GM12878 (cell line): ENCODE results near the gene NSMCE1. TPM values are rescaled to one million over a fixed set of nuclear protein-coding genes. Genes with fewer than 3 reads are reported as not detected.

ENCODE experiments used
- ATAC-seq: fragments of 200-7000 bp; cut with Tn5 transposase; 3 replicates; pipeline ENCODE4 v1.9.1; 2020; ENCODE audit warnings: mild to moderate bottlenecking, moderate library complexity
- BruUV-seq: library from RNA; stranded (reverse); fragments of 400-500 nt; replicated peaks from 2 replicates; lab custom pipeline; 2021; lab: Mats Ljungman, UMichigan
- CTCF ChIA-PET: fragments of 300-600 bp; sonication (Branson Sonifier 250); formaldehyde crosslinking; extraction: SDS; loops from one replicate; lab custom pipeline; 2021; ENCODE audit warnings: inconsistent platforms; lab: Yijun Ruan, JAX
- POLR2A ChIA-PET: fragments of 350-600 bp; formaldehyde crosslinking; extraction: SDS; loops from one replicate; lab custom pipeline; 2021; ENCODE audit warnings: inconsistent platforms; lab: Charles Lee
- RAD21 ChIA-PET: fragments of 300-600 bp; sonication (Branson Sonifier 250); formaldehyde crosslinking; loops from one replicate; lab custom pipeline; 2023; ENCODE audit warnings: antibody characterized with exemption; ENCODE audit not compliant: unreplicated experiment; lab: Charles Lee
- SMC1A ChIA-PET: fragments of 300-600 bp; sonication (Branson Sonifier 250); formaldehyde crosslinking; loops from one replicate; lab custom pipeline; 2023; ENCODE audit not compliant: unreplicated experiment, uncharacterized antibody; lab: Charles Lee
- DNase-seq: peaks from one replicate; pipeline ENCODE4 v3.0.0-alpha.2; 2011; ENCODE audit warnings: low read depth, low spot score
- FAIRE-seq: peaks from 3 replicates; lab custom pipeline; 2011; peaks lifted over from hg19 to GRCh38; lab: Jason Lieb, UNC
- H2AFZ ChIP-seq: 2 replicates; pipeline ENCODE4 v1.6.0; 2011; ENCODE audit warnings: low read depth, low read length, control low read depth; ENCODE audit not compliant: control insufficient read depth
- H3K27ac ChIP-seq: 2 replicates; pipeline ENCODE4 v1.5.1; 2011; ENCODE audit warnings: control low read depth; ENCODE audit not compliant: control insufficient read depth, insufficient read depth
- H3K27me3 ChIP-seq, 2 experiments: replicated peaks in 1 of 2; 2 replicates each; pipeline versions ENCODE4 v1.6.0 to v1.6.1; 2011; ENCODE audit warnings: low read length in 1 of 2; ENCODE audit not compliant: control insufficient read depth in 2 of 2, insufficient read depth in 2 of 2
- H3K36me3 ChIP-seq, 2 experiments: 2 replicates each; pipeline ENCODE4 v1.5.1; 2011; ENCODE audit warnings: low read length in 1 of 2; ENCODE audit not compliant: control insufficient read depth in 2 of 2, insufficient read depth in 2 of 2
- H3K4me1 ChIP-seq: 2 replicates; pipeline ENCODE4 v1.6.1; 2011; ENCODE audit warnings: mild to moderate bottlenecking, low read length, moderate library complexity, mixed read lengths; ENCODE audit not compliant: control insufficient read depth, insufficient read depth
- H3K4me2 ChIP-seq: 2 replicates; pipeline ENCODE4 v1.6.0; 2011; ENCODE audit warnings: control low read depth; ENCODE audit not compliant: control insufficient read depth, insufficient read depth
- H3K4me3 ChIP-seq: fragments of 200-600 bp; sonication (generic); 2 replicates; pipeline ENCODE4 v1.5.1; 2016
- H3K79me2 ChIP-seq: 2 replicates; pipeline ENCODE4 v1.6.0; 2011; ENCODE audit warnings: low read length; ENCODE audit not compliant: control insufficient read depth, insufficient read depth
- H3K9ac ChIP-seq: 2 replicates; pipeline ENCODE4 v1.8.0; 2011; ENCODE audit warnings: low read length, control low read depth, mixed read lengths; ENCODE audit not compliant: control insufficient read depth, insufficient read depth
- H3K9me3 ChIP-seq: replicated peaks from 3 replicates; pipeline ENCODE4 v1.5.1; 2011; ENCODE audit warnings: mild to moderate bottlenecking, low read length; ENCODE audit not compliant: control insufficient read depth, insufficient read depth
- H4K20me1 ChIP-seq: 2 replicates; pipeline ENCODE4 v1.6.0; 2011; ENCODE audit not compliant: control insufficient read depth, insufficient read depth
- CBX3 ChIP-seq: fragments of 200-600 bp; sonication (generic); IDR thresholded peaks from 2 replicates; pipeline ENCODE4 v1.6.1; 2016; ENCODE audit warnings: low read depth, borderline replicate concordance
- CEBPB ChIP-seq, 2 experiments: fragments of 150-350 bp in 1 of 2; IDR thresholded peaks; 2 replicates each; pipeline ENCODE4 v1.6.1; 2012 to 2014; ENCODE audit warnings: low read depth in 2 of 2, low read length in 2 of 2, borderline replicate concordance in 1 of 2, inconsistent platforms in 1 of 2
- GATAD2B ChIP-seq: fragments of 450-650 bp; conservative IDR thresholded peaks from 2 replicates; pipeline ENCODE4 v1.6.1; 2017; ENCODE audit warnings: low read depth, mild to moderate bottlenecking, moderate library complexity
- KLF5 ChIP-seq: fragments of 450-650 bp; IDR thresholded peaks from 2 replicates; pipeline ENCODE4 v1.6.1; 2014; ENCODE audit warnings: mild to moderate bottlenecking; ENCODE audit not compliant: partially characterized antibody
- MTA2 ChIP-seq: fragments of 450-650 bp; IDR thresholded peaks from 2 replicates; pipeline ENCODE4 v1.6.1; 2016; ENCODE audit warnings: low read depth, mild to moderate bottlenecking, moderate library complexity
- NFYA ChIP-seq: IDR thresholded peaks from 2 replicates; pipeline ENCODE4 v1.6.1; 2011; ENCODE audit warnings: low read depth, mild to moderate bottlenecking, low read length, improper control_type of control experiment, borderline replicate concordance
- NKRF ChIP-seq: fragments of 450-650 bp; conservative IDR thresholded peaks from 2 replicates; pipeline ENCODE4 v1.6.1; 2017; ENCODE audit warnings: mild to moderate bottlenecking, moderate library complexity
- POLR2A ChIP-seq: IDR thresholded peaks from 2 replicates; pipeline ENCODE4 v1.6.1; 2011; ENCODE audit warnings: low read depth, mild to moderate bottlenecking, low read length
- RAD21 ChIP-seq: IDR thresholded peaks from 2 replicates; pipeline ENCODE4 v1.6.1; 2011; ENCODE audit warnings: mild to moderate bottlenecking, low read depth, low read length, moderate library complexity; ENCODE audit not compliant: insufficient read depth
- RFX5 ChIP-seq: IDR thresholded peaks from 2 replicates; pipeline ENCODE4 v1.6.1; 2011; ENCODE audit warnings: low read depth, low read length, improper control_type of control experiment
- ZNF217 ChIP-seq: fragments of 450-650 bp; IDR thresholded peaks from 2 replicates; pipeline ENCODE4 v1.6.1; 2017; ENCODE audit warnings: antibody characterized with exemption, mild to moderate bottlenecking
- WGBS: methylation state at CpG from one replicate; pipeline ENCODE4 v1.1.6; 2016; ENCODE audit warnings: low lambda C conversion rate; ENCODE audit not compliant: insufficient replicate concordance, insufficient coverage; ENCODE audit errors: missing lambda C conversion rate; 5-methylcytosine and 5-hydroxymethylcytosine counted together
- in situ Hi-C: fragments of 300-500 bp; cut with MboI; formaldehyde crosslinking; loops from 9 replicates; pipeline ENCODE4 v1.14.3; 2018; ENCODE audit warnings: mixed read lengths
- intact Hi-C: fragments of 100-400 bp; cut with micrococcal nuclease; formaldehyde crosslinking; loops from one replicate; pipeline ENCODE4 v1.14.2; 2022; ENCODE audit not compliant: unreplicated experiment
- polyA plus RNA-seq, 11 experiments: library from polyadenylated mRNA; depleted of rRNA in 4 of 11; unstranded in 6 of 11; stranded (reverse) in 5 of 11; fragments of >200 nt; fragmentation: Nextera tagmentation in 4 of 11; fragmentation: Illumina TruSeq in 1 of 11; extraction: Ambion mirVana in 4 of 11; extraction: Trizol in 1 of 11; gene quantifications; 1 replicate in 1 of 11; 2 replicates in 10 of 11; pipeline versions ENCODE4 v1.2.1 to v1.2.3, GENCODE V29; 2011 to 2016; ENCODE audit warnings: inconsistent platforms in 2 of 11, missing spikeins in 2 of 11, low read depth in 1 of 11
- total RNA-seq, 4 experiments: library from RNA; depleted of rRNA in 3 of 4; stranded (reverse); fragments of >200 nt in 3 of 4; fragmentation: Illumina TruSeq in 1 of 4; extraction: Trizol in 1 of 4; gene quantifications; 2 replicates each; pipeline versions ENCODE4 v1.2.1 to v1.2.3, GENCODE V29; 2013 to 2021
- TF ChIP-seq, protein P1 (sequence below): IDR thresholded peaks from 2 replicates; pipeline ENCODE4 v1.6.1; 2012; ENCODE audit warnings: low read depth, low read length, improper control_type of control experiment
- TF ChIP-seq, protein P2 (sequence below): fragments of 450-650 bp; IDR thresholded peaks from 2 replicates; pipeline ENCODE4 v1.6.1; 2017; ENCODE audit warnings: mild to moderate bottlenecking, moderate library complexity
- TF ChIP-seq, protein P3 (sequence below): fragments of 450-650 bp; formaldehyde crosslinking; IDR thresholded peaks from 2 replicates; pipeline ENCODE4 v1.5.0; 2022; ENCODE audit warnings: mild to moderate bottlenecking, missing genetic modification characterization

NSMCE1 gene
- total and polyA plus RNA-seq, 10 of the 15 experiments (the other 5 are each of a cell fraction or from before 2014, with no cell fraction given), result 54.0 to 214 (median 71.4) TPM

- no peak for FAIRE-seq
- ChIA-PET SMC1A (interaction anchor here (0.7 to 2.6 kb wide), 4 partner anchors 9 to 19 kb away, joined by 4 to 6 read pairs (median 4); no protein-coding TSS in a partner anchor), CTCF (interaction anchor here (1.2 kb wide), 1 partner anchor 69 kb away, joined by 3 read pairs; no protein-coding TSS in a partner anchor), POLR2A (interaction anchor here (0.6 kb wide), 1 partner anchor 56 kb away, joined by 4 read pairs; no protein-coding TSS in a partner anchor), RAD21 (interaction anchor here (1.0 kb wide), 1 partner anchor 19 kb away, joined by 3 read pairs; no protein-coding TSS in a partner anchor)
- no peak for DNase-seq
- no peaks in the 10 kb centered on the region for H3K27me3 ChIP-seq
- 0% methylated on average over 2 of the region's 2 CpGs for WGBS
- no peak overlapping the region for H3K4me2 ChIP-seq
- no TSS peak for BruUV-seq
- in situ Hi-C loops (no loop called here), intact Hi-C loops (no loop called here)
- H3K4me1 ChIP-seq, result peaks cover 23% of the 10 kb centered on the region
- no peak overlapping the region for H3K27ac ChIP-seq
- H3K4me3 ChIP-seq, result no peak overlapping the region
- no peaks in the 10 kb centered on the region for H3K36me3 ChIP-seq
- no peaks in the 10 kb centered on the region for H4K20me1 ChIP-seq
- H2AFZ ChIP-seq, result no peak overlapping the region
- no peaks in the 10 kb centered on the region for H3K79me2 ChIP-seq
- peaks cover 5% of the 10 kb centered on the region for H3K9me3 ChIP-seq
- ATAC-seq, result no peak
- no peak overlapping the region for H3K9ac ChIP-seq
- TF ChIP-seq NKRF, result no peak
- TF ChIP-seq CEBPB (IDR thresholded peaks at IDR 0.05; ENCODE audit: borderline replicate concordance in 1 of 2, low read depth in 2 of 2, low read length in 2 of 2), result no peak
- TF ChIP-seq NFYA, result no peak
- TF ChIP-seq GATAD2B, result no peak
- TF ChIP-seq, protein P1, sequence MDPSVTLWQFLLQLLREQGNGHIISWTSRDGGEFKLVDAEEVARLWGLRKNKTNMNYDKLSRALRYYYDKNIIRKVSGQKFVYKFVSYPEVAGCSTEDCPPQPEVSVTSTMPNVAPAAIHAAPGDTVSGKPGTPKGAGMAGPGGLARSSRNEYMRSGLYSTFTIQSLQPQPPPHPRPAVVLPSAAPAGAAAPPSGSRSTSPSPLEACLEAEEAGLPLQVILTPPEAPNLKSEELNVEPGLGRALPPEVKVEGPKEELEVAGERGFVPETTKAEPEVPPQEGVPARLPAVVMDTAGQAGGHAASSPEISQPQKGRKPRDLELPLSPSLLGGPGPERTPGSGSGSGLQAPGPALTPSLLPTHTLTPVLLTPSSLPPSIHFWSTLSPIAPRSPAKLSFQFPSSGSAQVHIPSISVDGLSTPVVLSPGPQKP, result no peak
- TF ChIP-seq MTA2, result no peak
- no peak for TF ChIP-seq POLR2A
- TF ChIP-seq ZNF217, result no peak
- TF ChIP-seq RAD21, result no peak
- TF ChIP-seq, protein P2, sequence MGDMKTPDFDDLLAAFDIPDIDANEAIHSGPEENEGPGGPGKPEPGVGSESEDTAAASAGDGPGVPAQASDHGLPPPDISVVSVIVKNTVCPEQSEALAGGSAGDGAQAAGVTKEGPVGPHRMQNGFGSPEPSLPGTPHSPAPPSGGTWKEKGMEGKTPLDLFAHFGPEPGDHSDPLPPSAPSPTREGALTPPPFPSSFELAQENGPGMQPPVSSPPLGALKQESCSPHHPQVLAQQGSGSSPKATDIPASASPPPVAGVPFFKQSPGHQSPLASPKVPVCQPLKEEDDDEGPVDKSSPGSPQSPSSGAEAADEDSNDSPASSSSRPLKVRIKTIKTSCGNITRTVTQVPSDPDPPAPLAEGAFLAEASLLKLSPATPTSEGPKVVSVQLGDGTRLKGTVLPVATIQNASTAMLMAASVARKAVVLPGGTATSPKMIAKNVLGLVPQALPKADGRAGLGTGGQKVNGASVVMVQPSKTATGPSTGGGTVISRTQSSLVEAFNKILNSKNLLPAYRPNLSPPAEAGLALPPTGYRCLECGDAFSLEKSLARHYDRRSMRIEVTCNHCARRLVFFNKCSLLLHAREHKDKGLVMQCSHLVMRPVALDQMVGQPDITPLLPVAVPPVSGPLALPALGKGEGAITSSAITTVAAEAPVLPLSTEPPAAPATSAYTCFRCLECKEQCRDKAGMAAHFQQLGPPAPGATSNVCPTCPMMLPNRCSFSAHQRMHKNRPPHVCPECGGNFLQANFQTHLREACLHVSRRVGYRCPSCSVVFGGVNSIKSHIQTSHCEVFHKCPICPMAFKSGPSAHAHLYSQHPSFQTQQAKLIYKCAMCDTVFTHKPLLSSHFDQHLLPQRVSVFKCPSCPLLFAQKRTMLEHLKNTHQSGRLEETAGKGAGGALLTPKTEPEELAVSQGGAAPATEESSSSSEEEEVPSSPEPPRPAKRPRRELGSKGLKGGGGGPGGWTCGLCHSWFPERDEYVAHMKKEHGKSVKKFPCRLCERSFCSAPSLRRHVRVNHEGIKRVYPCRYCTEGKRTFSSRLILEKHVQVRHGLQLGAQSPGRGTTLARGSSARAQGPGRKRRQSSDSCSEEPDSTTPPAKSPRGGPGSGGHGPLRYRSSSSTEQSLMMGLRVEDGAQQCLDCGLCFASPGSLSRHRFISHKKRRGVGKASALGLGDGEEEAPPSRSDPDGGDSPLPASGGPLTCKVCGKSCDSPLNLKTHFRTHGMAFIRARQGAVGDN, result no peak
- TF ChIP-seq, protein P3, sequence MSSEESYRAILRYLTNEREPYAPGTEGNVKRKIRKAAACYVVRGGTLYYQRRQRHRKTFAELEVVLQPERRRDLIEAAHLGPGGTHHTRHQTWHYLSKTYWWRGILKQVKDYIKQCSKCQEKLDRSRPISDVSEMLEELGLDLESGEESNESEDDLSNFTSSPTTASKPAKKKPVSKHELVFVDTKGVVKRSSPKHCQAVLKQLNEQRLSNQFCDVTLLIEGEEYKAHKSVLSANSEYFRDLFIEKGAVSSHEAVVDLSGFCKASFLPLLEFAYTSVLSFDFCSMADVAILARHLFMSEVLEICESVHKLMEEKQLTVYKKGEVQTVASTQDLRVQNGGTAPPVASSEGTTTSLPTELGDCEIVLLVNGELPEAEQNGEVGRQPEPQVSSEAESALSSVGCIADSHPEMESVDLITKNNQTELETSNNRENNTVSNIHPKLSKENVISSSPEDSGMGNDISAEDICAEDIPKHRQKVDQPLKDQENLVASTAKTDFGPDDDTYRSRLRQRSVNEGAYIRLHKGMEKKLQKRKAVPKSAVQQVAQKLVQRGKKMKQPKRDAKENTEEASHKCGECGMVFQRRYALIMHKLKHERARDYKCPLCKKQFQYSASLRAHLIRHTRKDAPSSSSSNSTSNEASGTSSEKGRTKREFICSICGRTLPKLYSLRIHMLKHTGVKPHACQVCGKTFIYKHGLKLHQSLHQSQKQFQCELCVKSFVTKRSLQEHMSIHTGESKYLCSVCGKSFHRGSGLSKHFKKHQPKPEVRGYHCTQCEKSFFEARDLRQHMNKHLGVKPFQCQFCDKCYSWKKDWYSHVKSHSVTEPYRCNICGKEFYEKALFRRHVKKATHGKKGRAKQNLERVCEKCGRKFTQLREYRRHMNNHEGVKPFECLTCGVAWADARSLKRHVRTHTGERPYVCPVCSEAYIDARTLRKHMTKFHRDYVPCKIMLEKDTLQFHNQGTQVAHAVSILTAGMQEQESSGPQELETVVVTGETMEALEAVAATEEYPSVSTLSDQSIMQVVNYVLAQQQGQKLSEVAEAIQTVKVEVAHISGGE (CRISPR knock-in tag), result no peak
- no peak for TF ChIP-seq KLF5
- TF ChIP-seq RFX5, result no peak
- TF ChIP-seq CBX3, result no peak
Measured at GRCh38 chr16:27304102-27304501, 35.5 kb upstream of the NSMCE1 start.
